ENCODE data around the gene MYO9A.
"Not testable (repeated sequence)": the region's sequence is repeated elsewhere in the genome, so short reads cannot be mapped to it uniquely, and the experiment has no call there.

- not testable (repeated sequence) for TF ChIP-seq MYNN (tag by site-specific recombination; IDR thresholded peaks at IDR 0.05; ENCODE audit: borderline replicate concordance); ZNF280C (tag by site-specific recombination; IDR thresholded peaks at IDR 0.05); ZNF398 (tag by site-specific recombination; IDR thresholded peaks at IDR 0.05); CTCF (tag by site-specific recombination; IDR thresholded peaks at IDR 0.05)
These were observed 64.7 kb downstream of the MYO9A start for GRCh38 chr15:72053297-72053696.
